K562 (cell line): ENCODE results near the gene MYCBPAP. TPM values are rescaled to one million over a fixed set of nuclear protein-coding genes. Genes with fewer than 3 reads are reported as not detected.

ENCODE experiments used
- ATAC-seq: fragments of 200-7000 bp; cut with Tn5 transposase; 3 replicates; pipeline ENCODE4 v1.9.1; 2020; ENCODE audit warnings: moderate library complexity
- BruUV-seq: library from RNA; stranded (reverse); fragments of 400-500 nt; replicated peaks from 2 replicates; lab custom pipeline; 2021; lab: Mats Ljungman, UMichigan
- CTCF ChIA-PET: fragments of 300-600 bp; formaldehyde crosslinking; extraction: SDS; loops from one replicate; lab custom pipeline; 2021; ENCODE audit warnings: low intra/inter-chr PET ratio; lab: Yijun Ruan, JAX
- POLR2A ChIA-PET: fragments of 300-600, 350-650 bp; sonication (Branson Sonifier 250); formaldehyde crosslinking; extraction: SDS; loops from one replicate; lab custom pipeline; 2021; ENCODE audit warnings: antibody characterized with exemption, inconsistent platforms; lab: Yijun Ruan, JAX
- DNase-seq, 4 experiments: peaks; one replicate each; pipeline versions ENCODE4 v3.0.0 to v3.0.0-alpha.2; 2011 to 2018; ENCODE audit warnings: low spot score in 3 of 4, mixed read lengths in 3 of 4; ENCODE audit errors: extremely low read depth in 1 of 4
- FAIRE-seq: peaks from 2 replicates; lab custom pipeline; 2011; peaks lifted over from hg19 to GRCh38; lab: Jason Lieb, UNC
- H2AFZ ChIP-seq: 2 replicates; pipeline ENCODE4 v1.6.0; 2011; ENCODE audit warnings: low read depth, low read length, control low read depth, inconsistent platforms
- H3K27ac ChIP-seq: fragments of 200-600 bp; 3 replicates; pipeline ENCODE4 v1.8.0; 2011; ENCODE audit warnings: low read depth, mild to moderate bottlenecking, control low read depth, inconsistent platforms, low read length, moderate library complexity, mixed read lengths; ENCODE audit errors: extremely low read depth
- H3K27me3 ChIP-seq, 2 experiments: fragments of 300-600 bp in 1 of 2; 2 replicates in 1 of 2; 3 replicates in 1 of 2; pipeline versions ENCODE4 v1.6.0 to v1.8.0; 2011; ENCODE audit warnings: inconsistent platforms in 2 of 2, low read length in 2 of 2, mild to moderate bottlenecking in 1 of 2, mixed read lengths in 1 of 2, moderate library complexity in 1 of 2; ENCODE audit not compliant: control insufficient read depth in 2 of 2, insufficient read depth in 2 of 2
- H3K36me3 ChIP-seq: fragments of 300-600 bp; 3 replicates; pipeline ENCODE4 v1.8.0; 2011; ENCODE audit warnings: mild to moderate bottlenecking, low read length, inconsistent platforms; ENCODE audit not compliant: control insufficient read depth, insufficient read depth
- H3K4me1 ChIP-seq, 2 experiments: fragments of 200-600 bp in 1 of 2; replicated peaks in 1 of 2; 2 replicates in 1 of 2; 3 replicates in 1 of 2; pipeline versions ENCODE4 v1.5.1 to v1.8.0; 2011; ENCODE audit warnings: inconsistent platforms in 2 of 2, low read length in 2 of 2, mild to moderate bottlenecking in 1 of 2, mixed read lengths in 1 of 2, moderate library complexity in 1 of 2; ENCODE audit not compliant: control insufficient read depth in 2 of 2, insufficient read depth in 2 of 2
- H3K4me2 ChIP-seq: 2 replicates; pipeline ENCODE4 v1.6.1; 2011; ENCODE audit warnings: low read length, control low read depth, inconsistent platforms, mixed read lengths; ENCODE audit not compliant: insufficient read depth
- H3K4me3 ChIP-seq: fragments of 200-600 bp; sonication (generic), shearing (Covaris generic); 2 replicates; pipeline ENCODE4 v1.5.1; 2016; ENCODE audit warnings: control low read depth, inconsistent platforms
- H3K79me2 ChIP-seq: fragments of 200-600 bp; 3 replicates; pipeline ENCODE4 v1.8.0; 2011; ENCODE audit warnings: low read length, inconsistent platforms; ENCODE audit not compliant: control insufficient read depth, insufficient read depth
- H3K9ac ChIP-seq, 2 experiments: 2 replicates each; pipeline versions ENCODE4 v1.6.0 to v1.6.1; 2011; ENCODE audit warnings: low read depth in 2 of 2, low read length in 2 of 2, control low read depth in 1 of 2, inconsistent platforms in 1 of 2, mild to moderate bottlenecking in 1 of 2, mixed read lengths in 1 of 2; ENCODE audit not compliant: insufficient read depth in 1 of 2
- H3K9me1 ChIP-seq: one replicate; pipeline ENCODE4 v1.6.0; 2011; ENCODE audit warnings: inconsistent platforms, mild to moderate bottlenecking, low read length, moderate library complexity; ENCODE audit not compliant: control insufficient read depth, insufficient read depth
- H3K9me3 ChIP-seq: replicated peaks from 2 replicates; pipeline ENCODE4 v1.5.1; 2011; ENCODE audit warnings: low read depth, low read length, inconsistent platforms; ENCODE audit not compliant: control insufficient read depth, insufficient read depth
- H4K20me1 ChIP-seq: replicated peaks from 2 replicates; pipeline ENCODE4 v1.6.1; 2011; ENCODE audit warnings: low read length, inconsistent platforms, mixed read lengths; ENCODE audit not compliant: control insufficient read depth, insufficient read depth
- CEBPG ChIP-seq, 3 experiments: fragments of 200-800 bp in 1 of 3; sonication (Bioruptor generic) in 1 of 3; sonication (generic) in 1 of 3; formaldehyde crosslinking in 1 of 3; IDR thresholded peaks in 2 of 3; conservative IDR thresholded peaks in 1 of 3; 2 replicates each; pipeline versions ENCODE4 v1.6.1 to v1.8.0; 2016 to 2022; ENCODE audit warnings: missing compliant biosample characterization in 2 of 3, missing genetic modification characterization in 2 of 3, mild to moderate bottlenecking in 1 of 3, missing genetic modification reagents in 1 of 3
- CTCF ChIP-seq, 3 experiments: IDR thresholded peaks in 2 of 3; conservative IDR thresholded peaks in 1 of 3; 2 replicates each; pipeline ENCODE4 v1.5.1; 2011 to 2012; ENCODE audit warnings: low read length in 3 of 3, mild to moderate bottlenecking in 3 of 3, control low read depth in 2 of 3, improper control_type of control experiment in 1 of 3, inconsistent platforms in 1 of 3, low read depth in 1 of 3, mixed read lengths in 1 of 3, moderate library complexity in 1 of 3; ENCODE audit not compliant: insufficient read depth in 2 of 3
- ESRRA ChIP-seq: fragments of 450-650 bp; IDR thresholded peaks from 2 replicates; pipeline ENCODE4 v1.6.1; 2014; ENCODE audit warnings: low read depth, mild to moderate bottlenecking, moderate library complexity, borderline replicate concordance
- ETV1 ChIP-seq: fragments of 450-650 bp; conservative IDR thresholded peaks from 2 replicates; pipeline ENCODE4 v1.6.1; 2016; ENCODE audit warnings: missing genetic modification characterization, control low read depth, low read depth, missing compliant biosample characterization
- HMGN3 ChIP-seq: IDR thresholded peaks from 2 replicates; pipeline ENCODE4 v1.6.1; 2011; ENCODE audit warnings: borderline replicate concordance, low read depth, mild to moderate bottlenecking, mixed read lengths, low read length; ENCODE audit not compliant: insufficient read length; ENCODE audit errors: extremely low read depth
- RAD21 ChIP-seq, 2 experiments: fragments of 250-450 bp in 1 of 2; fragments of 450-650 bp in 1 of 2; sonication (Bioruptor Pico) in 1 of 2; formaldehyde crosslinking in 1 of 2; IDR thresholded peaks in 1 of 2; conservative IDR thresholded peaks in 1 of 2; 2 replicates each; pipeline versions ENCODE4 v1.4.0 to v1.8.0; 2020 to 2022; ENCODE audit warnings: mild to moderate bottlenecking in 2 of 2, moderate library complexity in 1 of 2
- ZNF174 ChIP-seq: fragments of 250-450 bp; sonication (Bioruptor Pico); IDR thresholded peaks from 2 replicates; pipeline ENCODE4 v1.4.0; 2020; ENCODE audit warnings: mild to moderate bottlenecking
- ZNF23 ChIP-seq: fragments of 250-450 bp; sonication (Bioruptor Pico); IDR thresholded peaks from 2 replicates; pipeline ENCODE4 v1.4.0; 2020; ENCODE audit warnings: mild to moderate bottlenecking
- ZNF436 ChIP-seq: fragments of 250-450, 450-650 bp; sonication (Bioruptor Pico); formaldehyde crosslinking; IDR thresholded peaks from 2 replicates; pipeline ENCODE4 v1.7.0; 2020; ENCODE audit warnings: mild to moderate bottlenecking
- WGBS: fragments of 100-300 bp; shearing (Covaris generic); methylation state at CpG from one replicate; pipeline ENCODE4 v1.1.6; 2016; ENCODE audit warnings: low coverage, mixed read lengths; ENCODE audit not compliant: insufficient coverage; ENCODE audit errors: missing lambda C conversion rate; 5-methylcytosine and 5-hydroxymethylcytosine counted together
- in situ Hi-C: fragments of 300-500 bp; cut with MboI; formaldehyde crosslinking; loops from 4 replicates; pipeline ENCODE4 v1.15.0; 2018; ENCODE audit warnings: inconsistent platforms, mixed read lengths
- intact Hi-C: fragments of 100-400 bp; cut with micrococcal nuclease; formaldehyde crosslinking; loops from 2 replicates; pipeline ENCODE4 v1.14.2; 2022
- polyA plus RNA-seq, 8 experiments: library from polyadenylated mRNA; depleted of rRNA in 4 of 8; stranded (reverse) in 5 of 8; unstranded in 3 of 8; fragments of >200 nt; fragmentation: Nextera tagmentation in 2 of 8; fragmentation: Illumina TruSeq in 1 of 8; extraction: Ambion mirVana in 2 of 8; extraction: Trizol in 1 of 8; gene quantifications; 2 replicates each; pipeline versions ENCODE4 v1.2.1 to v1.2.3, GENCODE V29; 2011 to 2014; ENCODE audit warnings: inconsistent platforms in 1 of 8, missing spikeins in 1 of 8
- total RNA-seq, 7 experiments: library from RNA; depleted of rRNA in 6 of 7; stranded (reverse); fragments of >200 nt in 6 of 7; fragmentation: Illumina TruSeq in 2 of 7; extraction: Trizol in 2 of 7; gene quantifications; 2 replicates each; pipeline versions ENCODE4 v1.2.1 to v1.2.3, GENCODE V29; 2011 to 2021; ENCODE audit warnings: low replicate concordance in 1 of 7

The MYCBPAP gene
- total and polyA plus RNA-seq, 9 of the 15 experiments (the other 6 are each of a cell fraction or from before 2014, with no cell fraction given) = not detected

GRCh38 chr17:50501054-50501453, 7.2 kb upstream of the MYCBPAP start:
- Histone ChIP-seq H3K36me3 (no peaks in the 10 kb centered on the region), H3K79me2 (no peaks in the 10 kb centered on the region), H4K20me1 (0 out of 2 replicates have a peak, but pooled peaks cover 3% of the 10 kb centered on the region), H3K9me1 (no peaks in the 10 kb centered on the region), H3K9me3 (no peaks in the 10 kb centered on the region), H3K4me1 (no peaks in the 10 kb centered on the region), H3K27ac (no peak overlapping the region), H3K4me3 (no peak overlapping the region), H3K4me2 (no peak overlapping the region), H3K27me3 (peaks cover 23 to 32% of the 10 kb centered on the region in 2 experiments), H3K9ac (no peak overlapping the region), H2AFZ (no peak overlapping the region)
- in situ Hi-C loops (no loop called here), intact Hi-C loops (no loop called here)
- ChIA-PET CTCF (interaction anchor here (0.7 kb wide), 1 partner anchor 21 kb away, joined by 3 read pairs; no protein-coding TSS in a partner anchor), POLR2A (interaction anchor here (1.0 to 1.1 kb wide), 2 partner anchors 11 to 22 kb away, joined by 4 read pairs; no protein-coding TSS in a partner anchor)
- no peak for FAIRE-seq
- no TSS peak for BruUV-seq
- peak in 3 of 4 experiments; percentile 41 to 49 (median 41) for DNase-seq
- ATAC-seq = peak; percentile 47; the same call in 1 of the 3 replicates
- TF ChIP-seq ZNF23 (CRISPR knock-in tag) = no peak
- peak; percentile 83 for TF ChIP-seq ESRRA
- no peak for TF ChIP-seq ZNF174 (CRISPR knock-in tag)
- TF ChIP-seq ETV1 (tag) = no peak
- no peak for TF ChIP-seq CEBPG (CRISPR knock-in tag; IDR thresholded peaks at IDR 0.05)
- no peak for TF ChIP-seq CEBPG (tag; conservative IDR thresholded peaks at IDR 0.05 in 1 of 2, IDR thresholded peaks at IDR 0.05 in 1 of 2)
- TF ChIP-seq RAD21 (CRISPR knock-in tag; conservative IDR thresholded peaks at IDR 0.05 in 1 of 2, IDR thresholded peaks at IDR 0.05 in 1 of 2) = peak in 1 of 2 experiments; percentile 20; a peak in 2 of 4 replicates
- TF ChIP-seq CTCF (IDR thresholded peaks at IDR 0.05 in 2 of 3, conservative IDR thresholded peaks at IDR 0.05 in 1 of 3; ENCODE audit: insufficient read depth in 2 of 3, low read depth in 1 of 3, low read length in 3 of 3) = peak; percentile 37 to 64 (median 55); a peak in 5 of 6 replicates
- TF ChIP-seq HMGN3 = no peak
- TF ChIP-seq ZNF436 (CRISPR knock-in tag) = no peak
- WGBS = 11% methylated on average over 5 of the region's 5 CpGs
